Kidney capillary endothelial cell (primary cell): ENCODE measurements around the gene ANAPC16.
"Not testable (repeated sequence)": the region's sequence is repeated elsewhere in the genome, so short reads cannot be mapped to it uniquely, and the experiment has no call there.

Source experiments
- DNase-seq: peaks from one replicate; pipeline ENCODE4 v3.0.0-alpha.2; 2018; ENCODE audit warnings: low spot score

ANAPC16 gene

DNA sequence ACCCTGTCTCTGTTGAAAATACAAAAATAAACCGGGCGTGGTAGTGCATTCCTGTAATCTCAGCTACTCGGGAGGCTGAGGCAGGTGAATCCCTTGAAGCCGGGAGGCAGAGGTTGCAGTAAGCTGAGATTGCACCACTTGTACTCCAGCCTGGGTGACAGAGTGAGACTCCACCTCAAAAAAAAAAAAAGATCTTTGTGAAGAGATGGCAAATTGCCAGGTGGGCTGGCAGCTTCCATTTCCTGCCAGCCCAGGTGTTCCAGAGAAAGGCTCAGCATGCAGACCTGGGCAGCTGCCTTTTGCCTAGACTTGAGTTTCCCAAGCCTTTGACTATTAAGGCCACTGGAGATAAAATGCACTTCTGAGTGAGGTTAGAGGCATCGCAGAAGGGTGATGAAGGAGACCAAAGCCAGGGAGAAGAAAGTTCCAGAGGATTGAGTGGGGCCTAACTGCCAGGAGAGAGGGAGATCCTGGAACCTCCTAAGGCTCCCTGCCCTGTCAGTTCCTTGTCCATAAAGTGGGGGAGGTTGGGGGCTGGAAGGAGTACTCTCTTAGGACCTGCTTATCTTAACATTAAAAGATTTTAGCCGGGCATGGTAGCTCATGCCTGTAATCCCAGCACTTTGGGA is 47.9 kb downstream of the ANAPC16 start:
- DNase-seq, result no peak

DNA sequence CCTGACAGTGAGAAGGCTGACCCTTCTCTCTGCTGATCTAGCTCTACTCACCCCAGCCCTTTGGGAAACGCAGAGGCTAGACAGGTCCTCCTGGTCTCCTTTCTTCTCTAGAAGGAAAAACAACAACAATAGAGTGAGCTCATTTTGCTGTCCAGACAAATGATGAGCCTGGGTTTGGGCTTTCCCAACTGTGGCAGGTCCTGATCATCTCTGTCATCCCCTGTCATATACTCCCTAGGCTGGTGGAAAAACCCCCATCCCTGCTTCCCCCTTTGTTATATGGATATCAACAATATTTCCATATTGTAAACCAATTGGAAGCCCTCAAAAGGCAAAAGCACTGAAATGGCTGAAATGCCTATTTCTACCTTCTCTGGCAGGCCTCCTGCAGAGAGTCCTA is 48.7 kb downstream of the ANAPC16 start:
- DNase-seq, result no peak

DNA sequence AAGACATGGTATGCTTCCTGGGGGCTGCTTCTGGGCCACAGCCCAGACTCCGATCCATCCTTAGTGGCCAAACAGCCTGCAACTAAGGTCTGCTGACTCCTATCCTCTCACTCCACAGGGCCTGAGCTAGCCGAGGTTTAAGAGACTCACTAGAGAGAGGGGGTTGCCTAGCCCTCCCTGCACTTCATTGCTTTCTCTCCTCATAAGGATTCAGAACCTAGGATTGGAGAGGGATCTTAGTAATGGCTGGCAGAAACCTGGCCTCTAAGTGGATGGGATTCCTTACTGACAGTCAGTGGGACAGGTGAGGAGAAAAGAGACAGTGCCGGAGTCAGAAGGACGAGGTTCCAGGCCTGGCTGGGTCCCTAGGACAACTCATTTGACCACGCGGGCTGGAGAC is 49.7 kb downstream of the ANAPC16 start:
- no peak for DNase-seq

DNA sequence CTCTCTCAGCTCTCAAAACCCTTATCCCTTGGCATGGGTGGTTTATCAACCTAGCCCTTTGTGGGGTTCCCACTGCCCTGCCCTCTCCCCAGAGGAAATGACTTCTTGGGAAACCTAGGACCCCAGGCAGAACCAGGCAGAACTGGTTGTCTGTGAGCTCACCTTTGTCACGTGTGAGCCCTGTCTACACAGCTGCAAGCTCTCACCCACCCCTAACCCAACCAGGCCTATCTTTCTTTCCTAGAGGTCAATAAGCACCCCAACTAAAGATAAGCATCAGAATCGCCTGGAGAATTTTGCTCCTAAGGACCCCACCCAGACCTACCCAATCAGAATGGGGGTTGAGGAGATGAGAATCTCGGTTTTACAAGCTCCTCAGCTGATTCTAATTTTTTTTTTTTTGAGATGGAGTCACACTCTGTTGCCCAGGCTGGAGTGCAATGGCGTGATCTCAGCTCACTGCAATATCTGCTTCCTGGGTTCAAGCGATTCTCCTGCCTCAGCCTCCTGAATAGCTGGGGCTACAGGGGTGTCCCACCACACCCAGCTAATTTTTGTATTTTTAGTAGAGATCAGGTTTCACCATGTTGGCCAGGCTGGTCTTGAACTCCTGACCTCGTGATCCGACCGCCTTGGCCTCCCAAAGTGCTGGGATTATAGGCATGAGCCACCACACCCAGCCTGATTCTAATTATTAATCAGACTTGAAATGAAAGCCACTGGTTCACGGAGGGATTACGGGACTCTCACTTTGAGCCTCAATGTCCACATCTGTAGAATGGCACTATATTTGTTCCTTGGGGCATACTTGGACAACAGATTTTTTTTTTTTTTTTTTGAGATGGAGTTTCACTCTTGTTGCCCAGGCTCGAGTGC is 50.4 kb downstream of the ANAPC16 start:
- no peak for DNase-seq

DNA sequence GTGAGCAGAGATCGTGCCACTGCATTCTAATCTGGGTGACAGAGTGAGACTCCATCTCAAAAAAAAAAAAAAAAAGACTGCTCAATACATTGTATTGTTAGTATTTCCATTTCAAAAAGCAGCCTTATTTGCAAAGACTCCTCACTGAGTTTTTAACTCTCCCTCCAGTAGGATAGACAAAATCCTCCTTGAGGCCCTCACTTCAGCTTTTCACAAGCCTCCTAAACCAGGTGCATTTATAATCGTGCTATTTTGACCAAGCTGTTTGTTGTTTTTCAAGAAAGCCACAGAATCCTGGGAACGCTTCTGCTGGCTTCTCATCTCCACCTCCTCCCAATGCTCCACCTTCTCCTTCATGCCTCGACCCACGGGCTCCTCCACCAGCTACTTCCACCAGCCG is 51.6 kb downstream of the ANAPC16 start:
- no peak for DNase-seq

DNA sequence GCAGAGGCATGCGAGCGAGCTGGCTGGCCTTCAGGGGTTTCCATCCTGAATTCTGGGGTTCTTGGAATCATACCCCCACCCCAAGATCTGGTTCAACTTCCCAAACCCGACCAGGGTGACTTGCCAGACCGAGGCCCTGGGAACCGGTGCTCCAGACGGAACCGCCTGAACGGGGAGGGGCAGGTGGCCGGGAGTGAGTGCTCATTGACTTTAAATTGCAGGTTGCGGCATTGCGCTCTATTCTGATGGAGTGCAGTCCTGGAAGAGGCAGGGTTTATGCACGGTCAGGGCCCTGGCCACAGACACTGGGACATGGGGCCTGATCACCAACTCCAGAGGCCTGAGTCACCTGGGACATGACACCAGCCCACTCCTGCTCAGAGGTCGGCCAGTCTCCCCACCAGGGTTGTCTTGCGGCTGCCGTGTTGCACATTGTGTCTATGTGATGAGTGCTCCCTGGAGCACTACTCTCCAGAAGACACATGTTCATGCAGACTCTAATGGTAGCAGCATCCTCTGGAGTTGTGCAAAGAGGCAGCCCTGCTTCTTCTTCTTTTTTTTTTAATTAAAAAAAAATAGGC is 52.1 kb downstream of the ANAPC16 start:
- no peak for DNase-seq

DNA sequence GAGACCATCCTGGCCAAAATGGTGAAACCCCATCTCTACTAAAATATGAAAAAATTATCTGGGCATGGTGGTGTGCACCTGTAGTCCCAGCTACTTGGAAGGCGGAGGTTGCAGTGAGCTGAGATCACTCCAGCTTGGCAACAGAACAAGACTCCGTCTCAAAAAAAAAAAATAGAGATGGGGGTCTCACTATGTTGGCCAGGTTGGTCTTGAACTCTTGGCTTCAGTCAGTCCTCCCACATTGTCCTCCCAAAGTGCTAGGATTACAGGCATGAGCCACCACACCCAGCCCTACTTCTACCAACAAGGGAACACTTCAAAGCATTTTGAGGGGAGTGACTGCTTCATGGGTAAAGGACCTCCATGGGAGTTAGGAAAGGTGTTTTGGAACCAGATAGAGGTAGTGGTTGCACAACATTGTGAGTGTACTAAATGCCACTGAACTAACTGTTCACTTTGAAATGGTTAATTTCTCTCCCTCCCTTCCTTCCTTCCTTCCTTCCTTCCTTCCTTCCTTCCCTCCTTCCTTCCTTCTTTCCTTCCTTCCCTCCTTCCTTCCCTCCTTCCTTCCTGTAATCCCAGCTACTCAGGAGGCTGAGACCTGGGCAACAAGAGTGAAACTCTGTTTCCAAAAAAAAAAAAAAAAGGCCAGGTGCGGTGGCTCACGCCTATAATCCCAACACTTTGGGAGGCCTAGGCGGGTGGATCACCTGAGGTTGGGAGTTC is 52.8 kb downstream of the ANAPC16 start:
- DNase-seq, result not testable (repeated sequence)

DNA sequence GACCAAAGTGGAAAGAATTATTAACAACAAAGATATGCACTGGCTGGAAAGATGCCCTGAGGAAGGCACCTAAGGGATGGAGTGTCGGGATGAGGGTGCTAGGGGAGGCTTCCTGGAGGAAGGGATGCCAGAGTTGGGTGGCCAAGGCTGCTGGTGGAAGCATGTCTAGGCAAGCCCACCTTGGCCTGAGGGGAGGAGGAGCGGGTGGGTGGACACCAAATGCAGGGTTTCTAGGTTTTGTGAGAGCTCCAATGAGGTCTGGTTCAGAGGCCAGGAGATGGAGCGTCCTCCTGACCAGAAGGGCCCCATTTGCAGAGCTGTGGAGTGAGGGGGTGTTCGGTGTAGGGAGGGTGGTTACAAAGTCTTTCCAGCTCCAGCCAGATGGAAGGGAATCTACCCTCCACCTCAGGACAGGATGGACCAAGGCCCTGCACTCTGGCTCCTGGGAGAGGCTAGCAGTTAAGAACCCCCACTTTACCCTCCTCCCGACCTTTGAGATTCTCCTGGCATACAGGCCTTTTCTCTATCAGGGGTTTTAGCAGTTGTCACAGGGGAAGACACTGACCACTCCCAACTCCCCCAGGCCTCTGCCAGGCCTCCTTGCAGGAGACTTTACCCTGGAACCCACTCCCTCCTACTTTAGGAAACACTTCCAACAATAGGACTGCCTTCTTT is 54.9 kb downstream of the ANAPC16 start:
- no peak for DNase-seq

DNA sequence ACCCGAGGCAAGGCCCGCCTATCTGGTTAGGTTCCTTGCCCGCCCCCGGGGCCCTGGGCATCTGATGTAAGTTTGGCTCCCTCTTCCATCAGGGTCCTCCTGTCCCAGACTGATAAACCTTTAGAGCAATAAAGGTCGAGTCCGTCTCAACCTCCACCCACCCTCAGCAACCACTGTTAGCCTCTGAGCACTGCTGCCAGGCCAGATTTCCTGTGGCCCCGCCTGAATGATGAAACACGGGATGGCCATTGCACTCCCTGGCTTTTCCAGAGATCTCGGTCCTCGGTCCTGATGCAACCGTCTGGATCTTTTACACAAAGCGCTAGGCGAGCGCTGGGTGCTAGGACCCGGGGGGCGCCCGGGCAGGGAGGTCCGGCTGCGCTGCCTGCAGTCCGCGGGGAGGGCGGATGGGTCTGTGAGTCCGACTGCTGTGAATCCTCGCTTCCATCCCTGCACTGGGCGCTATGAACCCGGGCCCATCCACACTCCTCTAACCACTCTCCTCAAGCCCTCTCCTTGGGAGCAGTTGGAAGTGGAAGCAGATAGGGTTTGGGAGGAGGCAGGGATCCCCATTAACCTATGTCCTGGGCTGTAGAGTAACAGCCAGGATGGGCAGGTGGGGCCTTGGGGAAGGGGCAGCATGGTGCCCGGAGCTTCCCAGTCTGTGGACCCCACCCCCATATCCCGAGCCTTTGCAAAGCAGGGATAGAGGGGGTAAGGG is 57.0 kb downstream of the ANAPC16 start:
- DNase-seq, result peak; percentile 84

DNA sequence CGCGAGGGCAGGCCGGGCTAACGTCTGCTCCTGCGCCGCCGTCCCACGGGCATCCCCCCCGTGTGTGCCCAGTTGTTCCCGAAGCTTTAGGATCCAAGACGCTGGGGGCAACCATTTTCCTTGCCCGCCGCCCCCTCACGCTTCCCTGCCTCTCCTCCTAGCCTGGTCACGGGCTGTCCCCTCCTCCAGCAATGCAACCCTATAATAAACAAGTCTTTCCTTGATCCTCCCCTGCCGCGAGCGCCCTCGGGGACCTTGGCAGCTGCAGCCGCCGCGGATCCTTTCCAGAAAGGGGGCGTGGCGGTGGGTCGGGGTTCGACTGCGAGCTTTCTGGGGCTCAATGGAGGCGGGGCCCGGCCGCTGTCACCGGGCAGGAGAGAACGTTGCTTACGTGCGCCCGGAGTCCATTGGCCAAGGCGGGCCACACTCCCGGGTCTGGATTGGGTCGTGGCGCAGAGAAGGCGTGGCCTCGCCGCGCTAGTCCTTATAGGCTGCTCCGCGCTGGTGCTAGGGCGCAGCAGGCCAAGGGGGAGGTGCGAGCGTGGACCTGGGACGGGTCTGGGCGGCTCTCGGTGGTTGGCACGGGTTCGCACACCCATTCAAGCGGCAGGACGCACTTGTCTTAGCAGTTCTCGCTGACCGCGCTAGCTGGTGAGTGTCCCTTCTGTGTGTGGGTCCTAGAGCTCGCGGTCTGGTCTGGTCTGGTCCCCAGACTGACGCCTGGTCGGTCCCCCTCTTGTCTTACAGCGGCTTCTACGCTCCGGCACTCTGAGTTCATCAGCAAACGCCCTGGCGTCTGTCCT is 57.8 kb downstream of the ANAPC16 start, which contains the start of gene DDIT4:
DDIT4 (plus strand) TSS at position 515 of the 803 bp plus-strand sequence. CDS start 293 bp downstream, outside the sequence.
- DNase-seq, result peak; percentile 98

DNA sequence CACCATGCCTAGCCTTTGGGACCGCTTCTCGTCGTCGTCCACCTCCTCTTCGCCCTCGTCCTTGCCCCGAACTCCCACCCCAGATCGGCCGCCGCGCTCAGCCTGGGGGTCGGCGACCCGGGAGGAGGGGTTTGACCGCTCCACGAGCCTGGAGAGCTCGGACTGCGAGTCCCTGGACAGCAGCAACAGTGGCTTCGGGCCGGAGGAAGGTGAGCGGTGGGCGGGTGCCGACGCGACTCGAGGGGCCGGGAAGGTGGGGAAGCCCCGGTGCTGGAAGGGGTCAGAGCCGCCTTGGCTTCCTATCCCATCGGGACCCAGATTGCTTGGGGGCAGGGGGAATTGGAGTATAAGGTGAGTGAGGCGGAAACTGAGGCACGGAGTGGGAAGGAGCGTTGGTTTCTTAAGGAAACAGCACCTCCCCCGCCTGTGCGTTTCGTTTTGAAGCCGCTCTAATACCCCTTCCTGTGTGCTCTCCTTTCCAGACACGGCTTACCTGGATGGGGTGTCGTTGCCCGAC is 58.5 kb downstream of the ANAPC16 start:
- no peak for DNase-seq

DNA sequence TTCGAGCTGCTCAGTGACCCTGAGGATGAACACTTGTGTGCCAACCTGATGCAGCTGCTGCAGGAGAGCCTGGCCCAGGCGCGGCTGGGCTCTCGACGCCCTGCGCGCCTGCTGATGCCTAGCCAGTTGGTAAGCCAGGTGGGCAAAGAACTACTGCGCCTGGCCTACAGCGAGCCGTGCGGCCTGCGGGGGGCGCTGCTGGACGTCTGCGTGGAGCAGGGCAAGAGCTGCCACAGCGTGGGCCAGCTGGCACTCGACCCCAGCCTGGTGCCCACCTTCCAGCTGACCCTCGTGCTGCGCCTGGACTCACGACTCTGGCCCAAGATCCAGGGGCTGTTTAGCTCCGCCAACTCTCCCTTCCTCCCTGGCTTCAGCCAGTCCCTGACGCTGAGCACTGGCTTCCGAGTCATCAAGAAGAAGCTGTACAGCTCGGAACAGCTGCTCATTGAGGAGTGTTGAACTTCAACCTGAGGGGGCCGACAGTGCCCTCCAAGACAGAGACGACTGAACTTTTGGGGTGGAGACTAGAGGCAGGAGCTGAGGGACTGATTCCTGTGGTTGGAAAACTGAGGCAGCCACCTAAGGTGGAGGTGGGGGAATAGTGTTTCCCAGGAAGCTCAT is 59.0 kb downstream of the ANAPC16 start:
- peak; percentile 56 for DNase-seq

DNA sequence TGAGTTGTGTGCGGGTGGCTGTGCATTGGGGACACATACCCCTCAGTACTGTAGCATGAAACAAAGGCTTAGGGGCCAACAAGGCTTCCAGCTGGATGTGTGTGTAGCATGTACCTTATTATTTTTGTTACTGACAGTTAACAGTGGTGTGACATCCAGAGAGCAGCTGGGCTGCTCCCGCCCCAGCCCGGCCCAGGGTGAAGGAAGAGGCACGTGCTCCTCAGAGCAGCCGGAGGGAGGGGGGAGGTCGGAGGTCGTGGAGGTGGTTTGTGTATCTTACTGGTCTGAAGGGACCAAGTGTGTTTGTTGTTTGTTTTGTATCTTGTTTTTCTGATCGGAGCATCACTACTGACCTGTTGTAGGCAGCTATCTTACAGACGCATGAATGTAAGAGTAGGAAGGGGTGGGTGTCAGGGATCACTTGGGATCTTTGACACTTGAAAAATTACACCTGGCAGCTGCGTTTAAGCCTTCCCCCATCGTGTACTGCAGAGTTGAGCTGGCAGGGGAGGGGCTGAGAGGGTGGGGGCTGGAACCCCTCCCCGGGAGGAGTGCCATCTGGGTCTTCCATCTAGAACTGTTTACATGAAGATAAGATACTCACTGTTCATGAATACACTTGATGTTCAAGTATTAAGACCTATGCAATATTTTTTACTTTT is 59.7 kb downstream of the ANAPC16 start:
- DNase-seq, result no peak

DNA sequence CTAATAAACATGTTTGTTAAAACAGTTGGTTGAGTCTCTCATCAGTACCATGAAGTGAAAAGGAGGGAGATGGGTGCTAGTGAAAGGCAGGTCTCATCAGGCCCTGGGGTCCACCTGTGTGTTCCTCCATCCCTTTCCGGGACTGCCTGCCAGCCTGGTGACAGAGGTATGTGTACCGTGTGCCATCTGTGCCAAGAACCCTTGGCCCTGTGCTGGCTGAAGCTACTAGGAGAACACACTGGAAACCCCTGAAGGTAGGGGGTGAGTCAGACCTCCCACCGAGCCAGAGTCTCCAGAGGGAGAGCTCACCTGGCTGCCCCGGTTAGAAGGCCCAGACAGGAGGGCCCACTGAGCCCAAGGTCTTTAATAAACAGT is 60.2 kb downstream of the ANAPC16 start:
- no peak for DNase-seq

DNA sequence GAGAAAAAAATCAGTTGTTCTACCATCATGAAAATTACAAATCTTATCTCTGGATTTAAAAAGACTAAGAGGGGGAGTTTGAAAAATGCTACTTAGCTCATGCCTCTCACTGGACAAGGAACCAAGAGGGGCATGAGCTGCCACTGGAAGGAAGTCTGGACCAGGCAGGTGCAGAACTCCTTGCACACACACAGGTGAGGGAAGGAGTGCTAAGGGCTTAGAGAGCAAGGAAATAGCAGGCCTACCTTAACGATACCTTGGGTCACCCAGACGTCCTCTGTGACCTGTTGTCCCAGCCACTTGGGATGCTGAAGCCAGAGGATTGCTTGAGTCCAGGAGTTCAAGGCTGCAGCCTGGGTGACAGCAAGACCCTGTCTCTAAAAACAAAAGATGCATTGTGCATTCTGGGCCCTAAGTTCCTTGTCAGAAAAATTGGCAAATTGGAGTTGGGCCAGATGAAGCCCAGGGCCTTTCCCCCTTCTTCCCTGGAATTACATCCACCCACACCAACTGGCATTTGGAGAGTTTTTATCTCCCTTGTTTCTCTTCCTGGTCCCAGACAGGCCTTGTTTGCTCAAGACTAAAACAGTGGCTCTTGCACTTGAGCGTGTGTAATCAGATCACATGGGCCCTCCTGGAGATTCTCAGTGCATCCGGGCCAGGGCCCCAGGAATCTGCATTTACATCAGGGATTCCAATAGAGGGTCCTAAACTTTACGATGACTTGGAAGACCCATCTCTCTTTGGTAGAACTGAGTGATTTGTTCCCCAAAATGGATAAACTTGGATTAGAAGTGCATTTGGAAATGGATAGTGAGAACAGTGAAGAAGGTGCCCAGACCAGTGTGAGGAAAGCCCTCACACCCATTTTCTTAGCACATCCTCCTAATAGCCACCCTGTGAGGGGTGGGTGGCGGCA is 60.9 kb downstream of the ANAPC16 start:
- DNase-seq, result no peak

DNA sequence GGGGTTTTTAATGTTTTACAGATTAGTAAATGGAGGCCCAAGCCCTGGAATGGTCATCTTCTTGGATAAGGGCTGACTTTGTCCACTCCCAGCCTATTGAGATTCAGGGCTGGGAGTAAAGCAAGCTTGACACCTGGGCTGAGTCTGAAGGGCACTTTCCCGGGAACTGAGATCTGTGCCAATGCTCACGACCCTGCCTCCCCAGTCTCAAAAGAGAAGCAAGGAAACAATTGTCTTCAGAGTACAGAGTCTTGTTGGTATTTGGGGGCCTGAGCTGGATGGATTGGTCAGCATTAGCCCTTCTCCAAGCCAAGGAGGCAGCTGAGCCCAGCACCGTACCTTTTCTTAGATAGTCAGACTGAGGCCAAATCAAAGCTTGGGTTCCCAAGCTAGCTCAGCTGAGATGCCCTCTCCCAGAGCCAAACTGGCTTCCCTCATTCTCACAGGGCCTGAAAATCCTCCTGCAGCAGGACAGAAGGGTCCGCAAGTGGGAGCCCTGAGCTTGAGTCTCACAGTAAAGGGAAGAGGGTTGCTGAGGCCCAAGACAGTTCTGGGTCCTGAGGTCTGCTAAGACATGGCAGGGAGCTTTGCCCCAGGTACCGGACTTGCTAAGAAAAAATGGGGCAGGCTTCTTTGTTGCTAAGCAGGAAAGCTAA is 61.7 kb downstream of the ANAPC16 start:
- no peak for DNase-seq

DNA sequence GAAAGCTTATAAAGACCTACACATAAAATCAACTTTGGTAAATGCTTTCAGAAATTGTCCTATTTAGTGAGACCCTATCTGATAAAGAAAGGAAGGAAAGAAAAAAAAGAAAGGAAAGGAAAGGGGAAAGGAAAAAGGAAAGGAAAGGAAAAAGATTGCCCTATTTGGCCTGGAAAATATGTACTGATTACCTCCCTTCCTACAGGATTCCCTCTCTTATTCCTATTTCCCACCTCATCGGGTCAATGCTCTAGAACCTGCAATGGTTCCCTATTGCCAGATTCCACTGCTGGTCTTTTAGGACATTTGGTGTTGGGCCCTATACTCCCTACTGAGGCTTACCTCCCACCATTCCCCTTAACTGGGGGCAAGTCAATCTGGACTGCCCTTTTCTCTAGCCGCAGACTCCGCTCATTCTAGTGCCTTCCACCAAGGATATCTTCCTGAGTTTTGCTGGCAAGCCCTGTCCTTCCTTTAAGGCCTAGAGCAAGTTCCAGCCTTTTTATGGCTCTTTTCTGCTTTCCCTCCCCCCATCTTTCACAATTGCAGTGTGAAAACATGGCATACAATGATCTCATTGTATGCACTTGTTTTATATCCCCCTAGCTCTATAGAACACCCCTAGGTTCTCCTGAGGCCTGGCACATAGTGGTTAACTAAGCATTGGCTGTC is 62.3 kb downstream of the ANAPC16 start:
- no peak for DNase-seq
